Measurements from ENCODE around the gene ARFGAP2. TPM values are rescaled to one million over a fixed set of nuclear protein-coding genes. Genes with fewer than 3 reads are reported as not detected.

Gene ARFGAP2
- total RNA-seq, 2 experiments from 2014 or later, result 88.7 to 93.5 TPM

DNA sequence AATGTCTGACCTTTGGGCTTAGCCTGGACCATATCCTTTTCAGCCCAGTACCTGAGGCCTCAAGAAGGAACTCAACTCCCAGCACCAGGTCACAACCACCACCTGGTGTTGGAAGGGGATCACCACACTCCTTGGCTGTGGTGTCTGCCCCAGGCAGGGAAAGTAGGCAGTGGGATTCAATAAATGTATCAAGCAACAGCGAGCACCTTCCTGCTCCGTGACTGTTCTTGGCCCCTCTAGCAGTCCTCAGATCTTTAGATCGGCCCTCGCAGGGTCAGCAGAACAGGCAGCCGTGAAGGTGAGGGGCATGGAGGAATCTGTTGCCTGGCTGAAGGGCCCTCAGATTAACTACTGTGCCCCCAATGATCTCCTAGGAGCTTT is 15.9 kb downstream of the ARFGAP2 start:
- POLR2A ChIA-PET, result no interaction called here
- CTCF ChIA-PET, result interaction anchor here (0.6 to 1.0 kb wide), 4 partner anchors 11 to 248 kb away, joined by 3 to 5 read pairs (median 3); no protein-coding TSS in a partner anchor

DNA sequence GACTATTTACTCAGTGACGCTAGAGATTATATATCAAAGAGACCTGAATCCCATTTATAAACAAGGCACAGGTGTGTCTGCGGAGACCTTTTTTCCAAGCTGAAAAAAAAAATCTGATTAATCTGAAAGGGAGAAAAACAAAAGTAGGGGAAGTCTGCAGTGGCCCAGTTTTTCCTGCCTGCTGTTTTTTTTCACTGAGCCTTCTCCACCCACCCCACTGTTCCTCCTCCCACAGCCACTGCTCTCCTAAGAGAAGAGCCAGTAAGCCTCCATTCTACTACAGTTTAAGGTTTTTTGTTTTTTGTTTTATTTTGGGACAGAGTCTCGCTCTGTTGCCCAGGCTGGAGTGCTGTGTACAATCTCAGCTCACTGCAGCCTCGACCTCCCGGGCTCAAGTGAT is 18.4 kb downstream of the ARFGAP2 start:
- ChIA-PET CTCF (interaction anchor here (0.8 kb wide), 1 partner anchor 9 kb away, joined by 3 read pairs; no protein-coding TSS in a partner anchor), POLR2A (interaction anchor here (0.6 kb wide), 1 partner anchor 78 kb away, joined by 3 read pairs; no protein-coding TSS in a partner anchor)

DNA sequence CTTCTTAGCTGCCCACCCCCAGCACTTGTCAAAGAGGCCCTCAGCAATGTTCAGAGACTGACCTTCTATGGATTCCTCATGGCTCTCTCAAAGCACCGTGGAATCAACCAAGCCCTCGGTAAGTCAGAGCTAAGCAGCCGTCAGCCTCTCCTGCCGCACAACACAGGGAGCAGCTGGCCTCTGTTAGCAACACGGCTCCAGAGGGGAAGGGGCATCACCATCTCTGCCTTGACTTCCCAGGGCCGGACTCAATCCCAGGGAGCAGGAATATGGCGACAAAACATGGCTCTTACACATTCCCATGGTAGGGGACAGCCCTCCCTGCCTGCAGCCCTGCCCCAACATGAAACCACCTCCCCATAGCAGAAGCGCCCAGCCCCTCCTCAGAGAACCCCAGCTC is 18.9 kb downstream of the ARFGAP2 start:
- CTCF ChIA-PET, result interaction anchor here (0.8 kb wide), 1 partner anchor 9 kb away, joined by 3 read pairs; no protein-coding TSS in a partner anchor
- POLR2A ChIA-PET, result interaction anchor here (0.6 kb wide), 1 partner anchor 78 kb away, joined by 3 read pairs; no protein-coding TSS in a partner anchor

DNA sequence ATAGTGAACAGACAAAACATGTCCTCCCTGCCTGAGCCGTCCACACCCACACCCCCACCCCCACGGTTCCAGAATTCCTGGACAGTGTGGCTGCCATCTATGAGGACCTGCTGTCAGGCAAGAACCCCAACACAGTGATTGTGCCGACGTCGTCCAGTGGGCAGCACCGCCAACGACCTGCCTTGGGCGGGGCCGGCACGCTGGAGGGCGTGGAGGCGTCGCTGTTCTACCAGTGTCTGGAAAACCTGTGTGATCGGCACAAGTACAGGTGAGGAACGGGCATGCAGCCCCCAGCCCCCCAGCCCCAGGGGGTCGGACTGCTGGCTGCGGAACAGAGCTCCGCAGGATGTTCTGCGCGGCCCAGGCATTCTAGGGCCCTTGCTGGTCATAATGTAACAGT is 19.7 kb downstream of the ARFGAP2 start:
- CTCF ChIA-PET, result no interaction called here
- POLR2A ChIA-PET, result interaction anchor here (0.6 kb wide), 1 partner anchor 458 kb away, joined by 6 read pairs; no protein-coding TSS in a partner anchor

DNA sequence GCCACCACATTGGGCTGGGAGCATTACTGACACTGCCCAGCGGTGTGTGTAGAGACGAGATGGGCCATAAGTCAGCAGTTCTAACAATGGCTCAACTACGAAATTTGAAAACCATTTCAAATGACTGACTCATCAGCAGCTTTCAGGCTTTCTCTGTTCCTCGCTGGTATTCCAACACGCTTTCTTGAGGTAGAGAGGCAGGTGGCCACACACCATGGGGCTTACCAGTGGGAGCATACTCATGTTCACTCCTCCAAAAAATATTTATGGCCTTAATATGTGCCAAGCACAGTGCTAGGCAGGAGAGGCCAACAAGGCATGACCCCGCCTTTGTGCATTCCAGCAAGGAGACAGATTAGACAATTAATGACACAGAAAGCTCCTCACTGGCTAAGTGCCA is 20.3 kb downstream of the ARFGAP2 start:
- POLR2A ChIA-PET, result interaction anchor here (0.6 kb wide), 1 partner anchor 458 kb away, joined by 6 read pairs; no protein-coding TSS in a partner anchor
- CTCF ChIA-PET, result interaction anchor here (0.7 kb wide), 1 partner anchor 220 kb away, joined by 4 read pairs; the partner anchor contains the start of gene CSTPP1

DNA sequence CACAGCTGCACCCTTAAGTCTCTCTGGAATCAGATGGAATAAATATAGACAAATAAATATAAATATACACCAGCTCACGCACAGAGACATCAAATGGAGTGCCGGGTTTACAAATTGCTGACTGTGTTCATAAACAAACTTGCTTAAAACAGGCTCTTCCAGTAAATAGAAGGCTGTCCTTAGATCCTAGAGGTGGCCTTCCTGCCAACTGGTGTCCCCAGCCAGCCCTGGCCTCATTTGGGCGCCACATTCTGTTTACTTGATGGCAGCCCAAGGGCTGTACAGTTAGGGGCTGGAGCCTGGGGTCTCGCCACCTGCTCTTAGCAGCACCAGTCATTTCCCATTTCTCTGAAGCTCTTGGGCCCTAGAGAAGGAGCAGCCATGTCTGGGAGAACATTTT is 20.8 kb downstream of the ARFGAP2 start:
- ChIA-PET CTCF (interaction anchor here (0.7 kb wide), 1 partner anchor 220 kb away, joined by 4 read pairs; the partner anchor contains the start of gene CSTPP1), POLR2A (no interaction called here)

DNA sequence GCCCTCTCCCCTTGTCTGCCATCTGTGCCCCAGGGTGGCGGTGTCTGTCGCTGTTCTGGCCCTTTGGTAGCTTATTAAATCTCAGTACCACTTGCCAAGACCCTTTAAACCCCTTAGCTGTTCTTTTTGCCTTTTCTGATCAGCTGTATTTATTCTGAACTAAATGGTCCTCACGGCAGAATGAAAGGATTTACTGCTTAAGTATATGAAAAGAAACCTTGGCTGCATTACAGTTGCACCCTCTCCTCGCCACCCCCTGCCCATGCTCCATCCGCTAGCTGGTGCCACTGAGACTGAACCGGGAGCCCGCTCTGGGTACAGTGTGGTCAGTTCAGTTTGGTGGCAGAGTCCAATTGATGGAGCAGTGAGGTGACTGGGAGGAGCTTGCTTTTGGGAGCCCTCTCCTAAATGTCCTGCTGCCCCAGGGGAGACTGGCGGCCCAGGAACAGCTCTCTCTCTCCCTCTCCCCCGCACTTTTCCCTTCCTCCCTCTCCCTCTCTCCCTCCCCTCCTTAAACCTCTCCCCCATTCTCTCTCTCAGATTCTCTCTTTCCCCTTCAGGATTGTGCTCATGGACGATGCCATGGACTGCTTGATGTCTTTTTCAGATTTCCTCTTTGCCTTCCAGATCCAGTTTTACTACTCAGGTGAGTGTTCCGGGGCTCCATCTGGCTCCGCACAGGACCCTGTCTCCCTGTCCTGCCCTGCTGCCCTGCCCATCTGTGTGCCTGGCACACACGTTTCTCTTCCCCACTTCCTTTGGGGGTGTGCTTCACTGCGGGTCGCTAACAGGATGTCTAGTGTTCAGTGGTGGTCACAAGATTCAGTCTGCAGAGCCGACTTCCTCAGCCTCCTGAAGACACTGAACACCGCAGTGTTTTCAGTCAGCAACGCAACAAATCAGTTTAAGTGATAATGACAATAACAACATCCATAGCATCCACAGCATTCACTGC is 21.8 kb downstream of the ARFGAP2 start:
- ChIA-PET POLR2A (interaction anchor here (1.0 to 1.5 kb wide), 3 partner anchors 13 to 60 kb away, joined by 3 read pairs; no protein-coding TSS in a partner anchor), CTCF (interaction anchor here (1.0 to 1.5 kb wide), 3 partner anchors 14 to 105 kb away, joined by 3 to 6 read pairs (median 4); no protein-coding TSS in a partner anchor)

DNA sequence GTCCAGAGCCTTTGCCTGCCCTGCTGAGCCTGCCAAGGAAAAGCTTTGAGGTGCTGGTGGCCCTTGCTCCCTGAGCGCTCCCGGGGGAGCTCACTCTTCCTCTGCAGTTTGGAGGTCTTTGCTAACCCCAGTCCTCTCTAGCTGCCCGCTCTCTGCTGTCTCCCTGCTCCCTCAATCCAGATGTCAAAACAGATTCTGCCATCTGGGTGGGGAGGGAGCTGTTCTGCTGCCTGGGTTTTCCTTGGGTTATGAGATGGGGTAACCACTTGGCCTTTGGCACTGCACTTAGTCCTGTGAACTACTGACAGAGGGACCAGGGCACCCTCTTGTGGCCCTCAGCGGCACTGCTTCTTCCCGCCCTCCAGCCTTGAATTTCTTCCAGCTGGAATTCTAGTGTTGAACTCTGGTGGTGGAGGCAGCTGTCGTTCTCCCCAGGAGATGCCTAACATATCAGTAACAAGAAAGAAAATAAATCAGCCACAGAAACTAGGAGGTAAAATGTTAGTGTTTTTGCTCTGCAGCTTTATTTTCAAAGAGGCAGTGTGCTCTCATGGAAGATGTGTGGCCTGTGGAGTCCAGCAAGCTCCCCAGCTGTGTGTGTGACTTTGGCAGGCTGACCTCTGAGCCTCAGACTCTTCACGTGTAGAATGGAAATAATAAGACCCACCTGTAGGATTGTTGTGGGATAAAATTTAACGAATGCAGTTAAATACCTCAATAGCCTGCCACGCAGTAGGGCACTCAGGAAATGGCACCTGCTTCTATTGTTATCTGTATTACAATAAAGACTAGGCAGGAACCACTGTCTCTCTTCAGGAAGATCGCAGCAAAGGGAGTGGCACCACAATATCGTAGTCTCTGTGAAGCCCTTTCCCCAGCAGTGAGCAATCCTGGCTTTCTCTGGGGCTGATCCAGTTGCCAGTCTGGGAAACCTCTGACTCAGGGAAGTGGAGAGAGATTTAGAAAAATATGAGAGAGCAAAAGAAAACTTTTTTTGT is 23.4 kb downstream of the ARFGAP2 start:
- POLR2A ChIA-PET, result interaction anchor here (0.6 kb wide), 1 partner anchor 29 kb away, joined by 3 read pairs; no protein-coding TSS in a partner anchor

DNA sequence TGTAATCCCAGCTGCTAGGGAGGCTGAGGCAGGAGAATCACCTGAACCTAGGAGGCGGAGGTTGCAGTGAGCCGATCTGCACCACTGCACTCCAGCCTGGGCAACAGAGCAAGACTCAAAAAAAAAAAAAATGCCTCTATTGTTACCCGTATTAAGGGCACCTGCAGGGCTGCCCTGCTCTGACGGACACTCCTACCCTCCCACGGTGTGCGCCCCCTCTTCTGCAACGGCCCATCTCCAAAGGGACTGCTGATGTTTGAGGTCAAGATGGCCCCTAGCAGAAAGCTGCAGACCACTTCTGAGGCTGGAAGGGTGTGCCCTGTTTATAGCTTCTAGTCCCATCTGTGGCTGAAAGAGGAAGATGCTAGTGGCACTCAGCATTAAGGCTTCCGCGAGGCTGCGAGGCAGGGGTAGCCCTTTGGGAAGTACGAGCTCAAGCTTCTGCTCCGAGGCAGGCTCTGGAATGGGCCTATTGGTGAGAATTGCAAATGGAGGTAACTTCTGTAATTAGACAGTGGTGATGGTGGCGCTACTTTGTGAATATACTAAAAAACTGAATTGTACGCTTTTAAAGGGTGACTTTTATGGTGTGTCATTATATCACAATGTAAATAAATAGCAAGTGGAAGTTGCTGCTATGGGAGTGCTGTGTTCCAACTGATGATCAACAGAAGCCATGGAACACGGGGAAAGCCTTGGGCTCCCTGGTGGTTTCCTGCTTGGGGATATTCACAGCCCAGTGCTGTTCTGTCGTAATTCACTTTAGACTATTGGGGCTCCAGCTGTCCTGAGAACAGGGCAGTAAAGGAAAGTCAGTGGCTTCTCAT is 24.3 kb downstream of the ARFGAP2 start:
- CTCF ChIA-PET, result interaction anchor here (0.6 to 2.9 kb wide), 17 partner anchors 10 to 271 kb away, joined by 3 to 12 read pairs (median 6); partner anchors contain the start of genes ACP2 and CSTPP1
- POLR2A ChIA-PET, result interaction anchor here (0.6 kb wide), 1 partner anchor 30 kb away, joined by 3 read pairs; no protein-coding TSS in a partner anchor

More for the DNA sequence above, 23.4 kb downstream of the ARFGAP2 start:
- CTCF ChIA-PET, result interaction anchor here (0.6 to 2.9 kb wide), 23 partner anchors 9 to 272 kb away, joined by 3 to 12 read pairs (median 5); partner anchors contain the start of genes ACP2, CSTPP1, DDB2 and LRP4

DNA sequence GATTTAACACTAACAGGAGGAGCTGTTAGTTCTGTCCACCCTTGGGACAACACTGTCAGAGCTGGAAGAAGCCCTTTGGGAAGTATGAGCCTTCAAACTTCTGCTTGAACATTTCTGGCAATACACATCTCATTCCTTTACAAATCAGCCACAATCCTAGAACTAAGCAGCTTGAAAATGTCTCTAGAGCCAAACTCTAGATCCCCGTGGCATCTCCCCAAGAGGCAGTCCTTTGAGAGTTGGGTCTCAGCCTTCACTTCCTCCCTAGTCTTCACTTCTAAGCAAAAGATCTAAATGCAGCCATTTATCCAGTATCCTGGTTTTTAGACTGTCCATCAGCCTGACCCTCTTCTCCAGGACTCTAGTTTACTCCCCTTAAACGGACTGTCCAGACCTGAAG is 26.9 kb downstream of the ARFGAP2 start:
- POLR2A ChIA-PET, result no interaction called here
- CTCF ChIA-PET, result interaction anchor here (0.5 kb wide), 1 partner anchor 488 kb away, joined by 4 read pairs; no protein-coding TSS in a partner anchor

DNA sequence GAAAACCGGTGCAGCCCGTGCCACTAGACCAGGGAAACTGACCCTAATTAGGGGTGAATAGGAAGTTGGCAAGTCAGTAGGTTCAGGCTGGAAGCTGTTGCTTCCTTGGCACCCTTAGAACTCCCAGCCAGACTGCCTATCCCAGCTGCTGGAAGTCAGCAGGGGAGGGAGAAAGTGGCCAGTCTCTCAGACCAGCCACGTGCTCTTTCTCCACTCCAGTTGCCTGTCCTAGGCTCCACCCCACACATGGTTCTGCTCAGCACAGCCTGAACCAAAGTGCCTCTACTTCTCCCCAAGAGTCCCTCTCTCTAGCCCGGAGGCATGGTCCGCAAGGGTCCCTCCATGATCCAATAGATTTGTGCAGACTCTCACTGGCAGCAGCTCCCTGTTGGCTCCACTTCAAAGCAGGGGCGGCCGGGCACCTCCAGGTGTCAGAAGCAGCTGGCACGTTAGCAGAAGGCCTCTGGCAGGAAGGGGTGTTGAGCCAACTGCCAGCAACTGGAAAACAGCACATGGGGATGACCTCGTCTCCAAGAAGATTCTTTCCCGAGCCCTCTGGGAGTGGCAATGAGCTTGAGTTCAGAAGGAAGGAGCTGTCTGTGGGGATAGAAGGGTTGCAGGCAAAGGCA is 27.7 kb downstream of the ARFGAP2 start:
- ChIA-PET POLR2A (no interaction called here), CTCF (interaction anchor here (0.8 to 1.1 kb wide), 2 partner anchors 9 to 257 kb away, joined by 3 read pairs; no protein-coding TSS in a partner anchor)

DNA sequence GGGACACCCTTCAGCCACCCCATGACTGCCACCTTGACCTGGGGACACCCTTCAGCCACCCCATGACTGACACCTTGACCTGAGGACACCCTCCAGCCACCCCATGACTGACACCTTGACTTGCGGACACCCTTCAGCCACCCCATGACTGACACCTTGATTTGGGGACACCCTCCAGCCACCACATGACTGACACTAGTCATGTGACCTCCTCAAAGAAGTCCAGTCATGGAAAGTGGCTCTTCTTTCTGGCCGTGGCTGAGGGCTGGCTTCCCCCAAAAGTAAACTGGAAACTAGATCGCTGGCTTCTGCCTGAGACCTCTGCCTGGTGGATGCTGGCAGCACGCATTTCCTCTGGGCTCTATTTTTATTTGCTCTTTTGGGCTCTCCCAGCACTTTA is 28.4 kb downstream of the ARFGAP2 start:
- CTCF ChIA-PET, result interaction anchor here (1.1 kb wide), 1 partner anchor 9 kb away, joined by 3 read pairs; no protein-coding TSS in a partner anchor
- POLR2A ChIA-PET, result no interaction called here

DNA sequence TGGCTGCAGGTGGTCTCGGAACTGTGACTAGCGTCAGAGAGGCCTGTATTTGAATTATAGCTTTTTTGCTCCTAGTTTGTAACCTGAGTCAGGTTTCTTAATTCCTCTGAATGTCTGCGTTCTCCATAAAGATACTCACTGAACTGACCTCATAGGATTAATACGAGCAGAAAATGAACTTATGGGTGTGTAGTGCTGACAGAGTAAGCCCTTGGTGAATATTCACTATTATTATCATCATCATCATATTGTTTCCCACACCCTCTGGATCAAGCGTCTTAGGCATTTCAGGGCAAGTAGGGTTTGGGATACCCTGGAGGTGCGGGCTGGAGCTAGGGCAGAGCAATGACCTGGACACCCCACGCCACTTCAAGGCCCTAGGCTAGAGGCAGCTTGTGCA is 29.0 kb downstream of the ARFGAP2 start:
- POLR2A ChIA-PET, result interaction anchor here (0.6 kb wide), 1 partner anchor 304 kb away, joined by 4 read pairs; no protein-coding TSS in a partner anchor
- CTCF ChIA-PET, result no interaction called here

DNA sequence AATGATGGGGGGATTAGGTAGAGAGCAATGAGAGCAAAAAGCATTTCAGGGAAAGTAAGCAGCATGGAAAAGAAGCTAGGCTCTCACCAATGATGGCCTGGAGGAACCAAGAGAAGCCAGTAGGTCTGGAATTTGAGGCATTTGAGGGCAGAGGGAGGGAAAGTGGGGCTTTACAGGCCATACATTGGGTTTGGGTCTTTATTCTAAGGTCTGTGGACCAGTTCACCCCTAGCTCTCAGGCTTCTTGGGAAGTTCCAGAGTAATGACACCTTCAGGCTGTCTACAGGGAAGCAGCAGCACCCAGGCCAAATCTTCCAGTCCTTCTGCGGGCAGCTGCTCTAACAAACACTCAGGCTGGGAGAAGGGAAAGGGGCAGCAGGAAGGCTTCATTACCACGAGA is 29.4 kb downstream of the ARFGAP2 start:
- POLR2A ChIA-PET, result interaction anchor here (0.6 kb wide), 1 partner anchor 303 kb away, joined by 4 read pairs; no protein-coding TSS in a partner anchor
- CTCF ChIA-PET, result interaction anchor here (1.4 kb wide), 1 partner anchor 14 kb away, joined by 4 read pairs; no protein-coding TSS in a partner anchor

DNA sequence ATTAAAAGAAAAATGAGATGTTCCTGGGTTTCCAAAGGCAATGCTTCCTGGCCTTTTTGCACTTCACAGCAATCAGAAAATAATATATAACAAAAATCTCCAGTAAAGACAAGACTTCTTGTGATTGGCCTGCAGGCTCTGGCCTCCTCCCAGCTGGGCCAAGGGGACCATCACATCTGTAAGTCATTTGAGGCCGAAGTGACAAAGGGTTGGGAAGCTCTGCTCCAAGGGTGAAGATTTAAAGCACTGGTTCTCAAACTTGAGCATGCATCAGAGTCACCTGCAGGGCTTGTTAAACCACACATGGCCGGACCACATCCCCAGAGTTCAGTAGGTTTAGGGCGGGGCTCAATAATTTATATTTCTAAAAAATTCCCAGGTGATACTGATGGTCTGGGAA is 32.1 kb downstream of the ARFGAP2 start:
- ChIA-PET POLR2A (no interaction called here), CTCF (interaction anchor here (0.6 kb wide), 1 partner anchor 208 kb away, joined by 4 read pairs; the partner anchor contains the start of gene CSTPP1)

DNA sequence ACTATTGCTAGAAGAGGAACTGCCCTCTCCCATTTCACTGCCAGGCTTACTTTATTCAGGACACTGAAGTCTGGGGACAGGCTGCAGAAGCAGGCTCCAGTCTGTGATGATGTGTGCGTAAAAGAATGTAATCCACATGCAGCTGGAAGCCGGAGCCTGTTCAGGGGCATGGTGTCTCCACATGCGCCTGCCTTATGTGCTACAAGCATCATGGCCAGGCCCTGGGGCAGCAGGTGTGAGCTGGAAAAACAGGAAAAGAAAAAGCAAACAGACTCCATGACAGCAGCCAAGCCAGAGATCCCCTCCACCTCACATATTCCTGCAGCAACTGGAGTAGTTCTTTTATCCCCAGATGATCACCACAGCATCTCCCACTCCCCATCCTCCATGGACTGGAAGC is 33.4 kb downstream of the ARFGAP2 start:
- ChIA-PET POLR2A (no interaction called here), CTCF (no interaction called here)

DNA sequence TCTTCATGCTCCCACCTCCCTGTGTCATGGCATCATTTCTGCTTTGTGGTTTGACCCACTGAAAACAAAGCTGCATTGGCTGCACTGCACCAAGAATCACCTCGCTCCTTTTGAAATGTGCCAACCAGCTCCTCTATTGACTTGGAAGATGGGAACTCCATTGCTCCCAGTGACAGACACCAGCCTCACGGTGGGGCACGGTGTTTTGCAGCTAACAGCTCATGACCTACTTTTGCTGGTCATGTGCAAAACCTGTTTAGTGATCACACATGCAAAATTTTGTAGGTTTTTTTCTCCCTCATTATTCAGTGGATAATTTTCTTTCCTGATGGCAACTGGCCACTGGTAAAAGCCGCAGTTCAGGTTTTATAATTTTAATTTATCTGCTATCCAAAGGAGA is 36.8 kb downstream of the ARFGAP2 start:
- POLR2A ChIA-PET, result no interaction called here

More for the DNA sequence above, 36.8 kb downstream of the ARFGAP2 start:
- CTCF ChIA-PET, result interaction anchor here (1.8 kb wide), 1 partner anchor 13 kb away, joined by 4 read pairs; no protein-coding TSS in a partner anchor

Data from activated CD8-positive, alpha-beta memory T cell treated with anti-CD3 and anti-CD28 coated beads for 36 hours (primary cell).